Measurements from ENCODE around the gene XRCC4.

GRCh38 chr5:83133797-83134196 lies 56.5 kb downstream of the XRCC4 start:
- TF ChIP-seq CTCF (optimal IDR thresholded peaks at IDR 0.05 in 1 of 3, IDR thresholded peaks at IDR 0.05 in 1 of 3, conservative IDR thresholded peaks at IDR 0.05 in 1 of 3; ENCODE audit: extremely low read depth in 1 of 3, insufficient read depth in 2 of 3, low read length in 3 of 3) (peak in 1 of 3 experiments; percentile 1), EZH2 (IDR thresholded peaks at IDR 0.05; ENCODE audit: low read length) (no peak)

Measured in keratinocyte (primary cell).